Measurements from ENCODE around the gene NGEF. TPM values are rescaled to one million over a fixed set of nuclear protein-coding genes. Genes with fewer than 3 reads are reported as not detected.

NGEF gene
- total and polyA plus RNA-seq, 10 of the 15 experiments (the other 5 are each of a cell fraction or from before 2014, with no cell fraction given), result 0.12 TPM; not detected in 9

DNA sequence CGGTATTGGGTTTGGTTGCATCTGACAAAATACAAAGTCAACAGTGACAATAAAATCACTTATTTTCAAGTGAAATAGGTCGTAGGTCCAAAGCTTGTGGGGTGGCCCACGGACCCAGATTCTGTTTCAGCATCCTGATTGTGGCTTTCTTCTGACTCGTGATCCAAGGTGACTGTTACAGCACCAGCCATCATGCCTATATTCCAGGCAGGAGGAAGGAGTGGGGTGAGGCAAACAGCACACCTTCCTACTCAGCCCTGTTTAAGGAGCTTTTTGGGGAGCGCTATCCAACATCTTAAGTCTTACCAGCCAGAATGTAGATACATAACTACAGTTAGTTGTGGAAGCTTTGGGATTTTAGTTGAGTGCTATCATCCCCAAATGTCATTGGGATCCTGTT is 151.7 kb downstream of the NGEF start:
- Histone ChIP-seq H4K20me1 (ENCODE audit: control insufficient read depth, insufficient read depth) (no peaks in the 10 kb centered on the region), H3K36me3 (ENCODE audit: control insufficient read depth in 2 of 2, insufficient read depth in 2 of 2, low read length in 1 of 2) (peaks cover 6 to 17% of the 10 kb centered on the region in 2 experiments; a peak in 3 of 4 replicates), H3K27ac (ENCODE audit: control insufficient read depth, insufficient read depth) (no peak overlapping the region), H3K9ac (ENCODE audit: control insufficient read depth, insufficient read depth, low read length) (no peak overlapping the region), H3K4me2 (ENCODE audit: control insufficient read depth, insufficient read depth) (no peak overlapping the region), H3K4me1 (ENCODE audit: control insufficient read depth, insufficient read depth, low read length) (no peaks in the 10 kb centered on the region), H3K9me3 (replicated peaks; ENCODE audit: control insufficient read depth, insufficient read depth, low read length) (no peaks in the 10 kb centered on the region), H3K79me2 (ENCODE audit: control insufficient read depth, insufficient read depth, low read length) (no peaks in the 10 kb centered on the region), H3K4me3 (no peak overlapping the region), H2AFZ (ENCODE audit: control insufficient read depth, low read depth, low read length) (no peak overlapping the region), H3K27me3 (replicated peaks in 1 of 2; ENCODE audit: control insufficient read depth in 2 of 2, insufficient read depth in 2 of 2, low read length in 1 of 2) (no peaks in the 10 kb centered on the region)
- ChIA-PET RAD21 (ENCODE audit: unreplicated experiment) (no interaction called here), POLR2A (no interaction called here), CTCF (interaction anchor here (0.8 to 2.0 kb wide), 2 partner anchors 167 to 390 kb away, joined by 3 to 6 read pairs; partner anchors contain the start of gene ATG16L1), SMC1A (ENCODE audit: uncharacterized antibody, unreplicated experiment) (interaction anchor here (2.0 kb wide), 1 partner anchor 192 kb away, joined by 4 read pairs; no protein-coding TSS in a partner anchor)
- 95% methylated on average over 5 of the region's 5 CpGs for WGBS (ENCODE audit: insufficient coverage, insufficient replicate concordance, low lambda C conversion rate, missing lambda C conversion rate)
- ATAC-seq (no peak), DNase-seq (ENCODE audit: low read depth, low spot score) (no peak), FAIRE-seq (no peak)
- TF ChIP-seq GABPA (IDR thresholded peaks at IDR 0.05; ENCODE audit: low read depth) (no peak), BHLHE40 (IDR thresholded peaks at IDR 0.05; ENCODE audit: borderline replicate concordance in 1 of 2, low read depth in 2 of 2, low read length in 1 of 2) (no peak), BACH1 (IDR thresholded peaks at IDR 0.05; ENCODE audit: borderline replicate concordance) (no peak), LARP7 (IDR thresholded peaks at IDR 0.05) (no peak), IKZF1 (conservative IDR thresholded peaks at IDR 0.05) (no peak), RELA (IDR thresholded peaks at IDR 0.05; ENCODE audit: borderline replicate concordance, partially characterized antibody) (no peak), TCF3 (IDR thresholded peaks at IDR 0.05; ENCODE audit: borderline replicate concordance, insufficient read depth, low read depth, low read length) (no peak), TARDBP (IDR thresholded peaks at IDR 0.05; ENCODE audit: borderline replicate concordance) (no peak), ZSCAN29 (IDR thresholded peaks at IDR 0.05) (no peak), SP1 (IDR thresholded peaks at IDR 0.05; ENCODE audit: low read depth, low read length) (no peak), RBBP5 (conservative IDR thresholded peaks at IDR 0.05) (no peak), BCL3 (IDR thresholded peaks at IDR 0.05; ENCODE audit: borderline replicate concordance, insufficient read depth, low read depth, low read length, poor library complexity, severe bottlenecking) (no peak), ZBTB4 (CRISPR knock-in tag; IDR thresholded peaks at IDR 0.05) (no peak), ZZZ3 (IDR thresholded peaks at IDR 0.05; ENCODE audit: control insufficient read depth, insufficient read length, low read depth) (no peak), NFYA (IDR thresholded peaks at IDR 0.05; ENCODE audit: borderline replicate concordance, low read depth, low read length) (no peak), RB1 (IDR thresholded peaks at IDR 0.05; ENCODE audit: borderline replicate concordance) (no peak)
- TF ChIP-seq, protein P1, sequence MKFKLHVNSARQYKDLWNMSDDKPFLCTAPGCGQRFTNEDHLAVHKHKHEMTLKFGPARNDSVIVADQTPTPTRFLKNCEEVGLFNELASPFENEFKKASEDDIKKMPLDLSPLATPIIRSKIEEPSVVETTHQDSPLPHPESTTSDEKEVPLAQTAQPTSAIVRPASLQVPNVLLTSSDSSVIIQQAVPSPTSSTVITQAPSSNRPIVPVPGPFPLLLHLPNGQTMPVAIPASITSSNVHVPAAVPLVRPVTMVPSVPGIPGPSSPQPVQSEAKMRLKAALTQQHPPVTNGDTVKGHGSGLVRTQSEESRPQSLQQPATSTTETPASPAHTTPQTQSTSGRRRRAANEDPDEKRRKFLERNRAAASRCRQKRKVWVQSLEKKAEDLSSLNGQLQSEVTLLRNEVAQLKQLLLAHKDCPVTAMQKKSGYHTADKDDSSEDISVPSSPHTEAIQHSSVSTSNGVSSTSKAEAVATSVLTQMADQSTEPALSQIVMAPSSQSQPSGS (IDR thresholded peaks at IDR 0.05; ENCODE audit: low read length), result no peak
- BruUV-seq (replicated peaks), result no TSS peak
- intact Hi-C loops (cut with micrococcal nuclease; ENCODE audit: unreplicated experiment) (no loop called here), in situ Hi-C loops (cut with MboI) (no loop called here)
